ENCODE data around the gene MUC20.
"Not testable (repeated sequence)": the region's sequence is repeated elsewhere in the genome, so short reads cannot be mapped to it uniquely, and the experiment has no call there.

MUC20 gene, protein sequence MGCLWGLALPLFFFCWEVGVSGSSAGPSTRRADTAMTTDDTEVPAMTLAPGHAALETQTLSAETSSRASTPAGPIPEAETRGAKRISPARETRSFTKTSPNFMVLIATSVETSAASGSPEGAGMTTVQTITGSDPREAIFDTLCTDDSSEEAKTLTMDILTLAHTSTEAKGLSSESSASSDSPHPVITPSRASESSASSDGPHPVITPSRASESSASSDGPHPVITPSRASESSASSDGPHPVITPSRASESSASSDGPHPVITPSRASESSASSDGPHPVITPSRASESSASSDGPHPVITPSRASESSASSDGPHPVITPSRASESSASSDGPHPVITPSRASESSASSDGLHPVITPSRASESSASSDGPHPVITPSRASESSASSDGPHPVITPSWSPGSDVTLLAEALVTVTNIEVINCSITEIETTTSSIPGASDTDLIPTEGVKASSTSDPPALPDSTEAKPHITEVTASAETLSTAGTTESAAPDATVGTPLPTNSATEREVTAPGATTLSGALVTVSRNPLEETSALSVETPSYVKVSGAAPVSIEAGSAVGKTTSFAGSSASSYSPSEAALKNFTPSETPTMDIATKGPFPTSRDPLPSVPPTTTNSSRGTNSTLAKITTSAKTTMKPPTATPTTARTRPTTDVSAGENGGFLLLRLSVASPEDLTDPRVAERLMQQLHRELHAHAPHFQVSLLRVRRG

DNA sequence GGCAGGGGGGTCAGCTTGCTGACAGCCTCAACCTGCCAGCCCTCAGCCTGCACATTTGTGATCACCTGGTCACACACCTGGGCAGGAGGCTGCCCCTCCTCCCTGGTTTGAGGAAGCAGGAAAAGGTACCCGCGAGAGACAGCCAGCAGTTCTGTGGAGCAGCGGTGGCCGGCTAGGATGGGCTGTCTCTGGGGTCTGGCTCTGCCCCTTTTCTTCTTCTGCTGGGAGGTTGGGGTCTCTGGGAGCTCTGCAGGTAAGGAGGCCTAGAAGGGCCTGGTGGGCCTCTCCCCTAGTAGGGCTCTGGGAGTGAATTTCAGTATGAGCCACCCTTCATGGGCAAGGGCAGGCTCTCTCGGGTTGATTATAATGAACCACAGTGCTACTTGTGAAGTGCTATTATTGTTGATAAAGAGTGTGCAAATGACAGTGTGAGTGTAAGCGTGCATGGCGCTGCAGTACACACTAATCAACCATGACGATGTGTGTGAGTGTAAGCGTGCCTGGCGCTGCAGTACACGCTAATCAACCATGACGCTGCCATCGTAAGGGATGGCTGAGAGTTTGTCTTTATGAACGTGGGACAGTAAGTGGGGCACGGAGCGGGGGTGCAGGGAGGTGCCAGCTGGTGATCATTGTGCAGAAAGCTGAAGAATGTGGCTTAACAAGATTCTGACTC lies at the start of gene MUC20:
TSS of gene MUC20 (plus strand) at position 148 of the 676 bp plus-strand sequence. CDS start at position 178, 30 bp downstream.
- H3K4me3 ChIP-seq (ENCODE audit: low read depth, low read length): not testable (repeated sequence)

DNA sequence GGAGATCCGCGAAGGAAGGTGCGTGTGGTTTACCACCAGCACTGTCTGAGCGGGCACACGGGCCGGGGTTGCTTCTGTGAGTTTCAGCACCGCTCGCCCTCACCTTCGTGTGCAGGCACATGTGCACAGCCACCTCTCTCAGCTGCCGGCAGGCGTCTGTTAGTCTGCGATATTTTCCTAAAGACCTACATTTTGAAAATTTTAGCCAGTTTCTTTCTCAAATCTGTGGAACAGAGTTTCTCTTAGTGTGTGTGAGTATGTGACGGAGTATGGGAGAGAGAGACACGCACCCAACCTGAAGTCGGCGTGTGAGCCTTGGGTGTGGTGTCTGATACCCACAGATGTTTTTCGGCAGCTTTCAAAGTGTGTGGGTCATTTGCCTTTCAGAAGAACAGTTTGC lies 49.5 kb upstream of the MUC20 start:
- H3K4me3 ChIP-seq (ENCODE audit: low read depth, low read length): not testable (repeated sequence)

DNA sequence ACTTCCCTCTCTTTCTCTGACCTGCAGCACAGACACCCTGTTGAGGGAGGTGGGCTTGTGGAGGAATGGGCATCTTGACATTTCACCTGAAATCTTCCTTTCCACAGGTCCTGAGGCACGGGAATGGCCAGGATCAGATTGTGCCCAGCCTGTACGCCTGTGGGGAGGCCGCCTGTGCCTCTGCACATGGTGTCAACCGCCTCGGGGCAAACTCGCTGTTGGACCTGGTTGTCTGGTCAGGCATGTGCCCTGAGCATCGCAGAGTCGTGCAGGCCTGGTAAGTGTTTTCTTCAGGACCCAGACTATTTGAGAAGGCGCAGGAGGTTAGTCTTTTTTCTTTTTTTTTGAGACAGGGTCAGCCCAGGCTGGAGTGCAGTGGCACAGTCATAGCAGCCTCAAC lies 47.1 kb upstream of the MUC20 start:
- H3K4me3 ChIP-seq (ENCODE audit: low read depth, low read length): not testable (repeated sequence)

DNA sequence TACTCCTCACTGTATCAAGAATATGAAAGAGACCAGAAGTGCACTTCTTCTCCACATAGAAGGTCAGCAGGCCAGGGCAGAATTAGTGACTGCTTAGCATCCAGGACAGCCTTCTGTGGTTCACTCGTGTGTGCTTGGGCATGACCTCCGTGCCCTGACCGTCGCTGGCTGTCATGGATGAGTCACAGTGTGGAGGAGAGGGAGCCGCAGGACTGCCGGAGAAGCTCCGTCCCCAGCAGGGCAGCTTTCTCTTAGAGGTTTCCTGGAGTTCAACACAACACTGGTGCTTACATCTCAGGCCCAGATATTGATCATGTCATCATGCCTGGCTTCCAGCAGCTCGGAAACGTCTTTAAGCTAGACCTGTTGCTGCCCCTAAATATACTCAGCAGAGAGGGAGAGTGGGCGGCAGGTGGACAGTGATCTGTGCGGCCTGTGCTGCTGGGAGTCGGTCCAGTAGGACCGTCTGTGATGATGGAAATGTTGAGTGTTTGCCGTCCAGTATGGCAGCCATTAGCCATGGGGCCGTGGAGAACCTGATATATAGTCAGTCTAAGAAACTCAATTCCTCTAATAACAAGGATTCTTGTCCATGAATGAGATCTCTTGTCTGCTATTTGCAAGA lies 42.3 kb upstream of the MUC20 start:
- H3K4me3 ChIP-seq (ENCODE audit: low read depth, low read length): not testable (repeated sequence)

DNA sequence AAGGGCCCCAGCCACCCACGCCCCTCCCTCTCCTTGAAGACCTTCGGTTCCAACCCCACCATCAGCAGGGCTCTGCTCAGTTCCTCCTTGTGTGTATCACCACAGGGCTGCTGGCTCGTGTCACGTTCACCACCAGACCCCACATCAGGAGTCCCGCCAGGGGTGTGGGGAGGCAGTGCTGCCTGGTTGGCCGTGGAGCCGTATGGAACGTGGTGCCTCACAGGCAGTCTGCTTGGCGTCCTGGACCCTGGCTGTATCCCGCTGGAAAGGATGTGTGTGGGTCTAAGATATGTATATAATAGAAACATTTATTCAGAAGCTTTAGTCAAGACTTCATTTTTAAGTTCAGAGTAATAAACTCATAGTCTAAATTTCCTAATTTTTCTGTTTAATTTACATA lies 40.1 kb upstream of the MUC20 start:
- H3K4me3 ChIP-seq (ENCODE audit: low read depth, low read length): not testable (repeated sequence)

DNA sequence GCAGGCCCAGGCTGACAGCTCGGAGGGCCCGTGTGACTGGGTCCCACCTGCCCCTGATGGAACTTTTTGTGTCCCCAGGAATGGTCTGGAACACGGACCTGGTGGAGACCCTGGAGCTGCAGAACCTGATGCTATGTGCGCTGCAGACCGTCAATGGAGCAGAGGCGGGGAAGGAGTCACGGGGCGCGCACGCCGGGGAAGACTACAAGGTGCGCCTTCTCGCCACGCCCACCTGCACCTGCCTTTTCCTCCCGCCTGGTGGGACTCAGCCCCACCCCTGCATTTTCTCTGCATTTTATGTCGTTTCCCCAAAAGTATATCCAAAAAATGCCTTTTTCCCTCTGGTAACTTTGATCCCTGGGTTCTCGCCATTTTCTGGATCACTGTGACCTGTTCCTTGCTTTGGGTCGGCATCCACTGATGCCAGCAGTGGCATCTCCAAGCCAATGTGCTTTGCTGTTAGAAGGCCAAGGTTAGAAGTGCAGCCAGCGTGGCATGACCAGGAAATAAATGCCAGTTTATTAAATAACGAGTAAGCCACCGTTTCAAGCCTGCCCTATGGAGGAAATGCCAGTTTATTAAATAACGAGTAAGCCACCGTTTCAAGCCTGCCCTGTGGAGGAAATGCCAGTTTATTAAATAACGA lies 39.2 kb upstream of the MUC20 start:
- not testable (repeated sequence) for H3K4me3 ChIP-seq (ENCODE audit: low read depth, low read length)

DNA sequence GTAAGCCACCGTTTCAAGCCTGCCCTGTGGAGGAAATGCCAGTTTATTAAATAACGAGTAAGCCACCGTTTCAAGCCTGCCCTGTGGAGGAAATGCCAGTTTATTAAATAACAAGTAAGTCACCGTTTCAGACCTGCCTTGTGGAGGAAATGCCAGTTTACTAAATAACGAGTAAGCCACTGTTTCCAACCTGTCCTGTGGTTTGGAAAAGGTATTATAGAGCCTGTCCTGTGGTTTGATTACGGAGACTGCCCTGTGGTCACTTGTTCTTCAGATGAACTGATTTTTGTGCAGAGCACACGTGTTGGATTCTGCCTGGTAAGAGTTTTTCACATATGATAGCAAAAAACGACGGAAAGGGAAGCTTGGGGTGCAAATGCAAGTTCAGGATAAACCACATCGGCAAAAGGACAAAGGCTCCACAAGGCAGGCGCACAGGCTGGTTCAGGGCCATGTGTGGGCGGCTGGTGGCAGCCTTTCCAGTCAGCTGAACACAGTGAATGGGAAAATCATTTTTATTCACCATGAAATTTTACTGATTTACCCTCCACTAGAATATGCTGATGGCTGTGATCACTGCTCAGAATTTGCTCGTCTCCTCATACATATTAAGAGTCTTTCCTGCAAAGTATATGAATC lies 38.6 kb upstream of the MUC20 start:
- not testable (repeated sequence) for H3K4me3 ChIP-seq (ENCODE audit: low read depth, low read length)

DNA sequence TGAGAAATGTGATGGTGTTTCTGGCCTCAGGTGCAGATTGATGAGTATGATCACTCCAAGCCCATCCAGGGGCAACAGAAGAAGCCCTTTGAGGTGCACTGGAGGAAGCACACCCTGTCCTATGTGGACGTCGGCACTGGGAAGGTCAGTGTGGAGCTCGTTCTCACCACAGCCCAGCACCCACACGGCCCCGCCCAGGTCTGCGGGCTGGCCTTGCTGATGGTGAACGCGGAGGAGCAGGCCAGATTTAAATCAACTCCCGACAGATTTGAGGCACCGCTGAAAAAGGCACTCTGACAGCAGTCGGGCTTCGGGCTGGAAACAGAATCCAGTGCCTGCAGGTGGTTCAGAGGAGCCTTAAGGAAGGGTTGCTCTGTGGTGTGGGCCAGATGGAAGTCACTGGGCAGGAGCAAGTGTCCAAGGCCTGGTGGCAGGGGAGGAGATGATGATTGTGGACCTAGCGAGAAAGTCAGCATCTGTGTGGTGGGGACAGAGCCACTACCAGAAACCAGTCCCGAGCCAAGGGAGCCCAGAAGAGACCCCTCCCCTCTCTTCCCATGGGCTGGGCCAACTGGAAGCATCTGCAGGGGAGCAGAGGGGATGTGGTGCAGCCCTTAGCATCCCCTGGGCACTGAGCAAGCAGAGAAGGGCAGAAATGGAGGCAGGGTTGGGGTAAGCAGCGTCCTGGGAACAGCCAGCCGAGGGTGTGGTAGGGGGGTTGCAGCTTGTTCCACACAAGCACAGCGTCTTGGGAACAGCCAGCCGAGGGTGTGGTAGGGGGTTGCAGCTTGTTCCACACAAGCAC lies 36.9 kb upstream of the MUC20 start:
- H3K4me3 ChIP-seq (ENCODE audit: low read depth, low read length): not testable (repeated sequence)

DNA sequence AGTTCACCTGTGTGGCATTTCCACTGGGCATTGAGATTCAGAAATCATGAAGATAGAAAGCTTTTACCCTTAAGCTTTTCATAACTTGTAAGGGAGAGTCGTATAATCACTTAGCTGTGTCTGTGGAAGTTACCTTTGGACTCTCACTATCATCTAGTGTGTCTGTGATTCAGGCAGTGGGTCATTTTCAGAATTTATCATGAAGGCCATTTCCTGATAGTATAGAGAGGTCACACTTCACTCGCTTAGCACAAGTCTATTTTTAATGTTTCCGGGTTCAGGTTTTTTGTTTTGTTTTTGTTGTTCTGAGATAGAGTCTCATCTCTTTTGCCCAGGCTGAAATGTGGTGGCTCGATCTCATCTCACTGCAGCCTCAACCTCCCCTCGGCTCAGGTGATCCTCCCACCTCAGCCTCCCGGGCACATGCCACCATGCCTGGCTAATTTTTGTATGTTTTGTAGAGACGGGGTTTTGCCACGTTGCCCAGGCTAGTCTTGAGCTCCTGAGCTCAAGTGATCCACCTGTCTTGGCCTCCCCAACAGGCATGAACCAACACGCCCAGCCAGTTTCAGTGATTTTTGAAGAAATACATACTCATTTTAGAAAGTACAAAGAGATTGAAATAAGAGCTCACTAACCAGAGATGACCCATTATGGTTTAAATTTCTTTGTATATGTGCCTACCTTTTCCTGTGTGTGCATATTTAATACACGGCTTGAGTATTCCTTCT lies 36.1 kb upstream of the MUC20 start:
- not testable (repeated sequence) for H3K4me3 ChIP-seq (ENCODE audit: low read depth, low read length)

DNA sequence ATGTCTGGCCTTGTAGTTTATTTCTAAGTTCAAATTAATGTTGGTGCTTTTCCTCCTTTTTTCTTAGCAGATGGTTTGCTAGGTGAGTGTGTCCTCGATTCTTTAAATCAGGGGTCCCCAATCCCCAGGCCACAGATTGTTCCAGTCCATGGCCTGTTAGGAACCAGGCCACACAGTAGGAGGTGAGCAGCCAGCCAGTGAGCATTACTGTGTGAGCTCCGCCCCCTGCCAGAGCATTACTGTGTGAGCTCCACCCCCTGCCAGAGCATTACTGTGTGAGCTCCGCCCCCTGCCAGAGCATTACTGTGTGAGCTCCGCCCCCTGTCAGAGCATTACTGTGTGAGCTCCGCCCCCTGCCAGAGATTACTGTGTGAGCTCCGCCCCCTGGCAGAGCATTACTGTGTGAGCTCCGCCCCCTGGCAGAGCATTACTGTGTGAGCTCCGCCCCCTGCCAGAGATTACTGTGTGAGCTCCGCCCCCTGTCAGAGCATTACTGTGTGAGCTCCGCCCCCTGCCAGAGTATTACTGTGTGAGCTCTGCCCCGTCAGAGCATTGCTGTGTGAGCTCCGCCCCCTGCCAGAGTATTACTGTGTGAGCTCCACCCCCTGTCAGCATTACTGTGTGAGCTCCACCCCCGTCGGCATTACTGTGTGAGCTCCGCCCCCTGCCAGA lies 34.1 kb upstream of the MUC20 start:
- not testable (repeated sequence) for H3K4me3 ChIP-seq (ENCODE audit: low read depth, low read length)

DNA sequence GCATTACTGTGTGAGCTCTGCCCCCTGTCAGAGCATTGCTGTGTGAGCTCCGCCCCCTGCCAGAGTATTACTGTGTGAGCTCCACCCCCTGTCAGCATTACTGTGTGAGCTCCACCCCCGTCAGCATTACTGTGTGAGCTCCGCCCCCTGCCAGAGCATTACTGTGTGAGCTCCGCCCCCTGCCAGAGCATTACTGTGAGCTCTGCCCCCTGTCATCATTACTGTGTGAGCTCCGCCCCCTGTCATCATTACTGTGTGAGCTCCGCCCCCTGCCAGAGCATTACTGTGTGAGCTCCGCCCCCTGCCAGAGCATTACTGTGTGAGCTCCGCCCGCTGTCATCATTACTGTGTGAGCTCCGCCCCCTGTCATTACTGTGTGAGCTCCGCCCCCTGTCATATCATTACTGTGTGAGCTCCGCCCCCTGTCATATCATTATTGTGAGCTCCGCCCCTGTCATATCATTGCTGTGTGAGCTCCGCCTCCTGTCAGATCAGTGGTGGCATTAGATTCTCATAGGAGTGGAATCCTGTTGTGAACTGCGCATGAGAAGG lies 33.5 kb upstream of the MUC20 start:
- H3K4me3 ChIP-seq (ENCODE audit: low read depth, low read length): not testable (repeated sequence)

DNA sequence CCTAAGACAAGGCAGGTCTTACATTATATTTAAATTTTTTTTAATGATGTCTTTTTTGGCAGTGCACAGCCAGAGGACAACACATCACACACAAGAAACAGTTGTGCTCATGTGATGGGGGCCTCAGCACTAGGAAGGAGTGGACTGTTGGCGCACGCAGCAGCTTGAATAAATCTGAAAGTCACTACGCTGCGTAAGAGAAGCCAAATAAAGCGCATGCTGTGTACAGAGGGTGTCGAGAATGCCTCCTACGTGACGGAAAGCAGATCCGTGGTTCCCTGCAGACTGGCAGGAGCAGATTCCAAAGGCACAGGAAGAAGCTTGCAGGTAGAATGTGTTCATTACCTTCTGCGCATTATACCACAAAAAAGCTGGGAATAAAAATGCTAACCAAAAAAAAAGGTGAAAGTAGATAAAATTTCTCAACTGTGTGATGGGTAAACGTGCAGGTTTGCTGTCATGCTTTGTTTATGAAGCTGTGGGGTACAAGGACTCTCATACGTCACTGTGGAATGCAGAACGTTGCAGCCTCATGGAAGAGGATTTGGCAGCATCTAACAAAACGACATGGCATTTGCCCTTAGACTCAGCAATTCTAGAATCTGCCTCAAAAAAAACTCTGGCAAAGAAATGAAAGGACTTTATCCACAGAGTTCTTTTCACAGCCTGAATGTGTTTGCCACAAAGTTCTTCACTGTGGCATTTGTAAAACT lies 32.2 kb upstream of the MUC20 start:
- not testable (repeated sequence) for H3K4me3 ChIP-seq (ENCODE audit: low read depth, low read length)

DNA sequence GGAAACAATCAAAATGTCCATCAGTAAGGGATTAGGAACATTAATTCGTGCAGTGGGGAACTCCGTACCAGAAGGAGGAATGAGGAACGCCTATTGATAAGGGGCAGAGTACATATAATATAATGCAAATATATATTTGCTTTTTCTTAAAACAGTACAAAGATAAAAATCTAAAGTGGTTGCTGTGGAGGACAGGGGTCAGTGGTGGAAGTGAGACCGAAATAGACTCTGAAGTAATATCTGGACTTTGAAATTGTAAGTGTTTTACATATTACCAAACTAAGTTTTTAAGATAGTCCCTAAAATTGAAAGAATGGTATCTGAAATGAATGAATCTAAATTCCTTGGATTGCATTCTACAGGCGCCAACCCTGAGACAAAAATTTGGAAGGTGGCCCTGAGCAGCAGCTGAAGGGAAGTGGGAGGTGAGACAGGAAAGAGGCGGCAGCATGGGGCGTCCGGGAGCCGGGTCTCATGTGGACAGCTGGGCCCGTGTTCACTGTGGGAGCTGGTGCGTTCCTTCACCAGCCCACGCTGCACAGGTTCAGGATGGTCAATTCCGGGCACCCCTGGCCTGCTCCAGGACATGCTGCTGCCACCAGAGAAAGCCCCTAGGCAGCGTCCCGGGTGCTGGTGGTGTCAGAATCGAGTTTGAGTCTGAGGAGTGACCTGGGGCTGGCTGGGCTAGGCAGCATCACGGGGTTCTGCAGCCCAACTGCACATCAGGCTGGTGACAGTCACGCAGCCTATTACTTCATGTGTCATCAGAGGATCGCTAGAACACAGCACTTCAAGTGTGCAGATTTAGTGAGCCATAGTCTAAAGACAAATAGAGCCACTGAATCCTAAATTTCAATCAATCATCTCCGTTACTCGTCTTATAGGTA lies 31.4 kb upstream of the MUC20 start:
- H3K4me3 ChIP-seq (ENCODE audit: low read depth, low read length): not testable (repeated sequence)

Data from WI38 (cell line).